HG03139 (cell line): ENCODE data around the gene PGM2L1.
"Not testable (repeated sequence)": the region's sequence is repeated elsewhere in the genome, so short reads cannot be mapped to it uniquely, and the experiment has no call there.

Experiments used
- ATAC-seq: cut with Tn5 transposase; IDR thresholded peaks from one replicate; pipeline ENCODE4 v1.9.1; 2021; ENCODE audit not compliant: unreplicated experiment

Gene PGM2L1

DNA sequence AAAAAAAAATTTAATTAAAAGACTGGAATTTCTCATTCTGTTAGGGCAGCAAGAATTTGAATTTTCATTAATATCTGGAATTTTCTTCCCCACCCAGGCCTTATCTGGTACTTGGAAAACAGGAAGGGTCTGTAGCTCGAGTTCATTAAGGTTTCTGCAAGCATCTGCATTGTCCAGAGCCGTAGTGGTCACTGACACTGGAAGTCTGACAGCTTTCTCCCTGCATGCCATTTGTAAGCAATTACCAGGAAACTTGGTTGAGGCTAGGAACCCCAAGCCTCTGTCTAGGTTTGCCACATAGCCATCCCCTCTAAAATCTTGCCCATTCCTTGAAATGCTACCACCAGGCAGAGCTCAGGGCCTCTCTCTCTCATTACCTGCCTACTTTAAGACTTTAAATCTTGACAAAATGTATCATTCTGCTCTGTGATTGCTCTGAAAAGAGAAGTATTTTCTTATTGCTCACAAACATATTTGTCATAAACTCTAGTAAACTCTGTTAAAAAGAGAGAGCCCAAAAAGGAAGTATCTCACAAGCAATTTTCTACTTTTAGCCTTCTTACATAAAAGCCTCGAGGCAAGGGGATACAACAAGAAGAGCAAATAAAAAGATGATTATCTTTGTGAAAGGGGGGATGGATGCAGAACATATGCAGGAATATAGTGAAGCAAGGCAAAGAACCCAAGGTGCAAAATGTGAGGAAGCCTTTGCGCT lies 5.5 kb upstream of the PGM2L1 start:
- no peak for ATAC-seq

DNA sequence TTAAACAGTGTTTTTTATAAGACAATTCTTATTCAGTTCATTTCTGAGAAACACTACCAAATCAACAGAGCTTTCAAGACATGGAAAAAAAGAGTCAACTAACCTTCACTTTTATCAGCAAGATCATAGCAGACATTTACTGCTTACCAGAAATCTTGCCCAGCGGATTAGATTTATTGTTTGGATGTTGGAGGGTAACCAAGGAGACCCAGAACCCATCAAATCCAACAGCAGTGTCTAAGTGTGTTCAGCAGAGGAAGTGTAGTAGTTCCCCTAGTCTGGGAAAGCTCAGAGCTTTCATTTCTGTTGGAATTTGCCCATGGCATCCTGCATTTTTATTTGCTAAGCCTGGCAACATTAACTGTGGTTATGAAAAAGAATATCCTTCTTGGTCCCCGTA lies 2.4 kb upstream of the PGM2L1 start:
- no peak for ATAC-seq

DNA sequence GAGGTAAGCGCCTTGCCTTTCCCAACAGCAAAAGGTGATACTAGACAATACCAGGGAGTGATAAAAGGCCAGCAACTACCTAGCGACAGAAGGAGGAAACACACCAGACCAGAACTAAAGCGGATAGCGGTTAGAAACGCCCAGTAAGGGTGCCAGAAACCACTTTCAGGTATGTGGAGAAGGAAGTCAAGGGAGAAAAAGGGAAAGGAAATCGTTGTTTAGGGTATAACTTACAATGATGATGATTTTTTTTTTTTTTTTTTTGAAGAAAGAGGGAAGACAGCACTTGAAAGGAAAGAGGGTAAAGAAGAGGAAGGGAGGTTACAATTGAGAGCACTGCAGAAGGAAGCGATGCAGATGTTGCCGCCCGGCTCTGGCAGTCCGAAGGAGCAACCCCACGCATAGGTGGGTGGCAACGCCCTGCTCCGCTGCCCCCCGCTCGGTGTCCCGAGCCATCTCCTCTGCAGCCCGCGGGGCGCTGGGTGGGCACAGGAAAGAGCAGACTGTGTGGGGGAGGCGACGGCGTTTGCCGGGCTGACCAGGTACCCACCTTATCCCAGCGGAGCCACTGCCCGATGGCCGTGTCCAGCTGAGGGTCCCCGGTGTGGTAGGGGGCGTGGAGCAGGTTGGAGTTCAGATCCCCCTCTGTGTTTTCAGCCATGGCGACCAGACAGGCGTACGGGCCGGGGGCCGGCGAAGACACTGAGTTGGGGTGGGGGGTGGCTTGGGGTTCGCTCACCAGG lies 561 bp downstream of the PGM2L1 start:
- ATAC-seq, result no peak

DNA sequence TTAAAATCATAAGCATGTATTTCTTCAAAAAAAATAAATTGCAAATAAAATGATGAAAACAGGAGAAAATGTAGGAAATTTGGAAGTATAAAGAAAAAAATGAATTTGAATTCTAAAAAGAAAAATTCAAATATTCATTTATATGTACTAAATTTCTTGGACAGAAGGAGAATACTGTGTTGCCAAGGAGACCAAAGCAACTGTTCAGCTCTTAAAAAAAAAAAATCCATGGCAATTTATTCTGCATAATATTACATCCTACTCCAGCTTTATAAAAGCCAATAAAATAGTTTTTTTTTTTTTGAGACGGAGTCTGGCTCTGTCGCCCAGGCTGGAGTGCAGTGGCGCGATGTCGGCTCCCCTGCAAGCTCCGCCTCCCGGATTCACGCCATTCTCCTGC lies 6.0 kb downstream of the PGM2L1 start:
- no peak for ATAC-seq

DNA sequence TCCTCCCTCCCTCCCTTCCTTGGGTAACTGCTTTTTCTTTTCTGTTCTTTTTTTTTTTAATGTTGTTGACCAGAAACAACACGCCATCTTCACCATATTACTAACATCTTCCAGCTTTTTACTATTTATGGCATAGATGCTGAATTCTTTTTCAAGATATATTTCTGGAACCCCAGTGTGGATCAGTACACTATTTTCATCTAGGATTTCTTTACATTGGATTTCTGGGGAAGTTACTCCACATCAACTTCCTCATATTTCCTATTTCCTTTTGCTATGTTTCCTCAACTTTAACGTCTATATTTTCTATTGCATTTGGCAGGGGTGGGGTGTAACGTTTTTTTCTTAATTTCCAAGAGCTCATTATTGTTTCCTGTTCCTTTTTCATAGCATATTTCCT lies 7.0 kb downstream of the PGM2L1 start:
- no peak for ATAC-seq

DNA sequence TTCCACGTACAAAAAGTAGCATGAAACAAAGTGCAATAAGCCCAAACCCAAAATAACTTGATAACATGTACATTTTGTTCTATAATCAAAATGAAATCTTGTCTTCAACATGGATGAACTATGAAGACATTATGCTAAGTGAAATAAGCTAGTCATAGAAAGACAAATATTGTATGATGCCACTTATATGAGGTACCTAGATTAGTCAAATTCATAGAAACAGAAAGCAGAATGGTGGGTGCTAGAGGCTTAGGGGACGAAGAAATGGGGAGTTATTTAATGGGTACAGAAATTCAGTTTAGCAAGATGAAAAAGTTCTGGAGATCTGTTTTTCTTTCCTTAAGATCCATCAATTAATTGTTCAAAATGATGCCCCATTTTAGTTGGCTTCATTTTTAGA lies 7.5 kb downstream of the PGM2L1 start:
- no peak for ATAC-seq

DNA sequence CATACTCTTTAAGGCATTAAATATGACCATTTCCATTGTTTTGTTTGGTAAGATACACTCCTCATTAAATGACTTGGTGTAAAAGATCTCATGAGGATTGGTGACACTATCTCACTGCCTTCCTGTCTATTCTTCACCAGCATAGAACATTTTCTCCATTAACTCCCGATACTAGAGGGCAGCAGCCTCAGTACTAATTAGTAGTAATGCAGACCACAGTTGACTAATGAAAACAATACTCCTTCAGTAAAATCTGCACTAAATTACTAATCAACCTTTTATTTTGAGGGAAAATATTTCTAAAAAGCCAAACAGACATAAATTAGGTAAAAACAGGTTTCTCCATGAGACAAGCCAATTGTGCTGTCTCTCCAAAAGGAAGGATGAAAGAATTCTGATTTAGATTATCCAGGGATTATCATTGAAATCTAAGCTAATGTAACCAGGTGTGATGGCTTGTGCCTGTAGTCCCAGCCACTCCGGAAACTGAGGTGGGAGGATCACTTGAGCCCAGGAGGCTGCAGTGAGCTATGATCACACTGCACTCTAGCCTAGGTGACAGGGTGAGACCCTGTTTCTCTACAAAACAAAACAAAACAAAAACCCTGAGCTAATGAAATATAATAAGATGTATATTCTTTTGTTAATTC lies 9.4 kb downstream of the PGM2L1 start:
- ATAC-seq, result no peak

DNA sequence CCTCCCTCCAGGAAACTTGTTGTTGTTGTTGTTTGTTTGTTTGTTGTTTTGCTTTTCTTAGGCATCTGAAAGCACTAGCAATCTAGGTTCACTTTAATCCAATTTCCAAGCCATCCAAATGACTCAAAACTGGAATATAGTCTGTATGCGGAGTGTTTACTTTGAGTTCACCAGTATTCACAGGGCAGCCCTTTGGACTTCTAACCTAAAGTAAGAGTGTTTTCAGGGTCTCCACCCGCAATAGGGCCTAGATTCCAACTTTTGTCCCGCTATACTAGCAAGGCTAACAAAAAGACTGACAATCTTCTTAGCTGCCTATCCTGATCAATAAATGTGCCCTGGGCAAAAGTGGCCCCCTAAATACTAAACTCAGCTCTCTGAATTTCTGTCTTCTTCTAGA lies 13.6 kb downstream of the PGM2L1 start:
- ATAC-seq, result no peak

DNA sequence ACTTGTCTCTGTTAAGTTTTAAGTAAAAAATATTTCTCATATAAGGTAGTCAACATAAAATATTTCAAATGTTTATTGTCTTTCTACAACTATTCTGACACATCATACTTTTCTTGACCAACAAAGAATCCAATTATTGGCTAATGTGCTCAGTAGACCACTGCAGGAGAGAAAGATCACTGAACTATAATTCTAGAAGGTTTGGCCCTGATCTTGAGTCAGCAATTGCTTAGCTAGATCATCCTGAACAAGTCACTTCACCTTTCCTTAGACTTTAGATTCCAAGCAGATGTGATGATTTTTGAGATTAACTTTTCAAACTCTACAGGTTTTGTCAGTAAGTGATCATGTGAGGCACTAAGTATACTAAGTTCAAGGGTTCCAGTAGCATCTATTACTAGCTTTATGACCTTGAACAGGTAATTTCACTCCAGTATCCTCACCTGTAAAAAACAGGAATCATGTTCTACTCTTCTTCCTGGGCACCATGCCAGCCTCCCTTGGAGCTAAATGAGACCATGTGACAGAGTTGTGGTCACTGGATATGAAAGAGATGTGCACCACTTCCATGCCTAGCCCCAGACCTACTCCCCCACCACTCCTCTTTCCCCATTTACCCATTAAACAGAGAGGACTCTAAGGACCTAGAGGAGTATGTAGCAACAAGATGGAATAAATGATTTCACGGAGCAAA lies 17.3 kb downstream of the PGM2L1 start:
- no peak for ATAC-seq

DNA sequence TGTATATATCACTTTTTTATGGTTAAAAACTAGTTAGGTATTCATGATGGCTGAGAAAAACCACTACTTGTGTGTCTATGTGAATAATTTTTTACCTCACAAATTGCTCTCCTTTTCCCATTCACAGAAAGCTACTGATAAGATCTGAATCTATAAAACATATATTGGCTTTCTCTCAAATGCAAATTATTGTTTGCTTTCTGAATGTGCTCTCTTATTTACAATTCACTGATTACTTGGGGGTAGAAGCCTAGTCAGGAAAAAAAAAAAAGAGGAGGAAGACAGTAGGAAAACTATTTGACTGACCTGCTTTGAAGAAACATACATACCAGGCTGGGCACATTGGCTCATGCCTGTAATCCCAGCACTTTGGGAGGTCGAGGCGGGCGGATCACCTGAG lies 20.5 kb downstream of the PGM2L1 start:
- no peak for ATAC-seq

DNA sequence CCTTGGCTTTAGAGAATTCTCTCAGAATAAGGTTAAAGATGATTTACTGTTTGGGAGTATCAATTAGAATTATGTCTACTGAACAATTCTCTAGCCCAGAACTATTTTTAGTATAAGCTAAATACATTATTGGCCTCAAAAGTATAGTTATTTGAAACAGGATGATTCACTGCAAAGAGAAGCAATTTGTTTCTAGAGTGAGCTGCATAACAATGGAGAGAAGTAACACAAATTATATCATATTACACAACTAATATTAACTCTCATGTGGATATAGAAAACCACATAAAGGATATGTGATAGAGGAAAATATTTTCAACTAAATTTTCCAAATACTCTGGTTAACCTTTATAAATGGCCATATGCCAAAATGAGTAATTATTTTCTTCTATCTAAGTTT lies 24.9 kb downstream of the PGM2L1 start:
- ATAC-seq, result no peak

DNA sequence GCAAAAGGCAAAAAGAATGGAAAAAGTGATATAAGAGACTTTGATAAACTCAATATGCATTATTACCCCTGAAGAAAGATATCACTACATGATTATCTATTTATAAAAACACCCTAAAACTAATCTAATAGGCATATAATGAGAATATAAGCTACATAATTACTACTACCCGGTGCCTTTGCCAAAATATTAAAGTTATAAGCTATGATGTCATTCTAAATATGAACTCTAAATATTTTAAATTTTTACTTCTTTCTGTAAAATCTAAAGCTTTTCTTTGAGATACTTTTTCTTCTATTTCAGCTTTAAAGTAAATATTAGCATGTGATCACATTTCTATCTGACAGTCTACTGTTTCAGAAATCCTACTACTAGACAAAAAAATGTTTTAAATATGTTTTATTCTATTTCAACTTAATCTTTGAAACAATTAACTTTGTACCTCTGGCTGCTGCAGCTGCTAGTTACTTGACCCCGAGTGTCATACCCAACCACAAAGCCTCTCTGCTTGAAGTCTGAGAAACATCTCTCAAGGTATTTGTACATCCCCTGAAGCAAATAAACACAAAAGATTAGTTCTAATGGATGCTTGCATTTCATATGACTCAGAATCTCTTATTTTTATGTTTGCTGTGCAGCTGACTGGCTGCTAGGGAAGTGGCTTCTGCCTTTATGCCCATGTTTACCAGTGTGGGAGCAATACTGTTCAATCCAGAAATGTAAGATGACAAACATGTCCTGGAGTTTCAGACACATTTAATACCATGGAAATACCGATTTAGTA lies 26.8 kb downstream of the PGM2L1 start:
- no peak for ATAC-seq

DNA sequence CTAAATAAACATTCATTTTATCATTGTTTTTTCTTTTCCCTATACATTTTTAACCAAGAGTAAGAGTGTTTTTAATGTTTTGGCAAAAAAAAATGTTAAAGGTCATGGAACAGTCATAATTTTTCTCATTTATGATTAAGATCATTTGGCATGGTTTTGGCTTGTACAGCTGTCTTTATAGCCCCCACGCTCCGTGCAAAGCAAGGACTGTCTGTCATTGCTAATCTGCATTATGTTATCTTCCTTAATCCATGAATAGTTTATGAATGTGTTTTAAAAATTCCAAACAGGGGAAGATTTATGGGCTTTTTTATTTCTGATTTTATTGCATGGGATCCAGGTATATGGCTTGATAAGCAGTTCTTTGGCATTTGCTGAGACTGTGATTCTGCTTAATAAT lies 28.1 kb downstream of the PGM2L1 start:
- ATAC-seq, result no peak

DNA sequence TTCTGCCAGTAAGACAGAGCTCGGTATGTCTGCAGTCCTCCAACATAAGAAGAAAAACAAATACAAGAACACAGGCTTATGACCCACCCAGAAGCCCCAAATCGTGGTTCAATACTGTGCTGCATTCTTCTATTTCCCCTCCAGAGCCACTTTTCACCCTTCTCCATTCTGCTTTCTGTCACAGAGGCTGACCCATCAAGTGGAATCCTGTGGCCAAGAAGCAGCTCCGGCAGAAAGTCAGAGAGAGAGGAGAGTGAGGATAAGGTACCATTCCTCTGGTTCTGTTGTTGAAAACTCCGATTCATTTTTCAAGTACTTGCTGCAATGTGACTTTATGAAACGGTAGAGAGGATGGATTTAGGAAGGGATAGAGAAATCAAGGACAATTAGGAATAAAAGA lies 30.4 kb downstream of the PGM2L1 start:
- no peak for ATAC-seq

DNA sequence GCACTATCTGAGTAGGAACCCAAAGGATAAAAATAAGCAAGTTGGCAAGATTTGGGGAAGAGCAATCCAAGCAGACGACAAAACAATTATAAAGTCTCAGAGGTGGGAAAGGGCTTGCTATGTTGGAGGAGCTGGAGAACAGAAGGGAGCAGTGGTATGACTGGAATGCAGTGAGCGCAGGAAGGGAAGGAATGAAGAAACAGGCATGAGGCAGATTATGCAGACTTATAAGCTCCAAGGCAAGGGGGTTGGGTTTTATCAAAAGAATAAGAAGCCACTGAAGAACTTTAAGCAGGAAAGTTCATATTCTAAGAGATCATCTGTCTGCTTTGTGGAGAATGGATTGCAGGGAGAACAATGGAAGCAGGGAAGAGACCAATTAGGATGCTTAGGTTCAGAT lies 31.7 kb downstream of the PGM2L1 start:
- no peak for ATAC-seq

DNA sequence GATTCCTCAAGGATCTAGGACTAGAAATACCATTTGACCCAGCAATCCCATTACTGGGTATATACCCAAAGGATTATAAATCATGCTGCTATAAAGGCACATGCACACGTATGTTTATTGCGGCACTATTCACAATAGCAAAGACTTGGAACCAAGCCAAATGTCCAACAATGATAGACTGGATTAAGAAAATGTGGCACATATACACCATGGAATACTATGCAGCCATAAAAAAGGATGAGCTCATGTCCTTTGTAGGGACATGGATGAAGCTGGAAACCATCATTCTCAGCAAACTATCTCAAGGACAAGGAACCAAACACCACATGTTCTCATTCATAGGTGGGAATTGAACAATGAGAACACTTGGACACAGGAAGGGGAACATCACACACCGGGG lies 32.4 kb downstream of the PGM2L1 start:
- ATAC-seq, result not testable (repeated sequence)

DNA sequence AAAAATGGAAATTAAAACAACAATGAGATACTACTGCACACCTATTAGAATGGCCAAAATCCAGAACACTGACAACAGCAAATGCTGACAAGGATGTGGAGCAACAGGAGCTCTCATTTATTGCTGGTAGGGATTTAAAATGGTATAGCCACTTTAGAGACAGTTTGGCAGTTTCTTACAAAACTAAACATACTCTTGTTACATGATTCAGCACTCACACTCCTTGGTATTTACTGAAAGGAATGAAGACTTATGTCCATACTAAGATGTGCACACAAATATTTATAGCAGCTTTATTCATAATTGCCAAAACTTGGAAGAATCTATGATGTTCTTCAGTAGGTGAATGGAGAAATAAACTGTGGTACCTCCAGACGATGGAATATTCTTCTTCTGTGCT lies 40.8 kb downstream of the PGM2L1 start:
- no peak for ATAC-seq

DNA sequence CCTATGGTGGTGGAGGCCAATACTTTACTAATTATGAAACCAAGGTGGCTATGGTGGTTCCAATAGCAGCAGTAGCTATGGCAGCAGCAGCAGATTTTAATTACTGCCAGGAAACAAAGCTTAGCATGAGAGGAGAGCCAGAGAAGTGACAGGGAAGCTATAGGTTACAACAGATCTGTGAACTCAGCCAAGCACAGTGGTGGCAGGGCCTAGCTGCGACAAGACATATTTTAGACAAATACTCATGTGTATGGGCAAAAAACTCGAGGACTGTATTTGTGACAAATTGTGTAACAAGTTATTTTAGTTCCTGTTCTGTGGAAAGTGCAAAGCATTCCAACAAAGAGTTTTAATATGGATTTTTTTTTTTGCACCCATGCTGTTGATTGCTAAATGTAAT lies 42.6 kb downstream of the PGM2L1 start:
- ATAC-seq, result no peak

DNA sequence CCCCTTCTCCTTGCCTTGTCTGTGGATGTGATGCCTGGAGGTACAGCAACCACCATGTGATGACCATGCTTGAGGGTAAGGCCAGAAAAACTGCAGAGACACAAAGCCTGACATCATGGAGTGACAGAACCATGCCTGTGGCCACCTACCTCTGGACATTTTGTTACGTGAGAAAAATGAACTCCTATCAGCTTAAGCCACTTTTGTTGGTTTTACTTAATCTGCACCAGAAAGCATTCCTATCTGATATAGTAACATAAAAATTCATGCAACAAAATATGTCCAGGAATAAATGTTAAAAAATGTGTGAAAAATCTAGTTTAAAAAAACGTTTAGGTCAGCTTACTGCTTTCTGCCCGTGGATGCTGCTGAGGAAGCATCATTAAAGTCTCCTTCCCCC lies 44.2 kb downstream of the PGM2L1 start:
- ATAC-seq, result no peak

DNA sequence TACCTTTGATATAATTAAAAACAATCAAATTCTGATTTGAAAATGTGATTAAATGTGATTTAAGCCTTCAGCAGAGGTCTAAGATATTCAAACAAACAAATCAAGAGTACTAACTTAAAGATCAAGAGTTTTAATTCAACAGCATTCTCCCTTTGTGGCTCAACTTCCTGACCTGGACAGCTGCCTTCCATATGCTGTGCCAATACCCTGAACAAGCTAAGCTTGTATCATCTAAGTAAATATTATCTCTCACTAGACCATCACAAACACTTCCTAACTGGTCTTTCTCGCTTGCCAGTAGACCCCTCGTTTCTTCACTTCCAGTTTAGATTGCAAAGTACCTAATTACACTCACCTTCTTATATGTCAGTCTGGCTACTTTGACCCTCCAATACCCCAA lies 50.9 kb downstream of the PGM2L1 start:
- no peak for ATAC-seq

DNA sequence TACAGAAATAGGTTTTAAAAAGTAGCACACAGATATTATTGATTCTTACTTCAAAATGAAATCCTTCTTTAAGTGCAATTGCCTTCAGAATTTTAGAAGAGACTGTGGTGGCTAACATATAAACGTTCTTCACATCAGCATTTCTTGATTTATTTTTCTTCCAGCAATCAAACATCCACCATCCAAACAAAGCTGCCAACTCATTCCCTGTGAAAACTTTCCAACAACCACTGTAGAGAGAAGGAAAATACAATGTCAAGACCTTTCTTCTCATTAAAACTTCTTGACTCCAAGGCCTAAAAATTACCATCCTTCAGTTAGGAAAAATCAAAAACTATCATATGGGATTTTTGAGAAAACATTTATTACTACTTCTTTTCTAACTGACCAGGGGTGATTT lies 52.8 kb downstream of the PGM2L1 start:
- no peak for ATAC-seq
